ENCODE results near the gene DBF4B. TPM values are rescaled to one million over a fixed set of nuclear protein-coding genes. Genes with fewer than 3 reads are reported as not detected.

The DBF4B gene
- total and polyA plus RNA-seq, 4 donors, result 0.44 to 4.5 (median 1.0) TPM

- TF ChIP-seq FOXA2 (IDR thresholded peaks at IDR 0.05) (no peak), EGR1 (IDR thresholded peaks at IDR 0.05; ENCODE audit: low read depth in 2 of 2) (no peak), REST (IDR thresholded peaks at IDR 0.05) (no peak), RXRA (IDR thresholded peaks at IDR 0.05) (no peak), HNF4A (conservative IDR thresholded peaks at IDR 0.05) (no peak)
Measured at GRCh38 chr17:44707755-44708400, 587 bp upstream of the DBF4B start.

GRCh38 chr17:44719444-44719843 lies 11.0 kb downstream of the DBF4B start:
- no peaks in the 10 kb centered on the region for H3K4me1 ChIP-seq (ENCODE audit: control insufficient read depth in 4 of 4, insufficient read depth in 4 of 4, low read length in 3 of 4)
- H3K9me3 ChIP-seq (ENCODE audit: control insufficient read depth in 4 of 4, low read length in 3 of 4), result no peaks in the 10 kb centered on the region
- no peak for TF ChIP-seq NR2F2 (IDR thresholded peaks at IDR 0.05)
- TF ChIP-seq YY1 (IDR thresholded peaks at IDR 0.05), result no peak
- TF ChIP-seq HNF4A (conservative IDR thresholded peaks at IDR 0.05), result no peak
- TF ChIP-seq RXRA (IDR thresholded peaks at IDR 0.05), result no peak
- TF ChIP-seq, protein P1, sequence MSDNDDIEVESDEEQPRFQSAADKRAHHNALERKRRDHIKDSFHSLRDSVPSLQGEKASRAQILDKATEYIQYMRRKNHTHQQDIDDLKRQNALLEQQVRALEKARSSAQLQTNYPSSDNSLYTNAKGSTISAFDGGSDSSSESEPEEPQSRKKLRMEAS (IDR thresholded peaks at IDR 0.05), result no peak
- no peak for TF ChIP-seq RAD21 (IDR thresholded peaks at IDR 0.05)
- TF ChIP-seq CTCF (IDR thresholded peaks at IDR 0.05; ENCODE audit: low read depth, low read length, missing input control), result no peak
- TF ChIP-seq JUND (IDR thresholded peaks at IDR 0.05), result no peak
- TF ChIP-seq, protein P2, sequence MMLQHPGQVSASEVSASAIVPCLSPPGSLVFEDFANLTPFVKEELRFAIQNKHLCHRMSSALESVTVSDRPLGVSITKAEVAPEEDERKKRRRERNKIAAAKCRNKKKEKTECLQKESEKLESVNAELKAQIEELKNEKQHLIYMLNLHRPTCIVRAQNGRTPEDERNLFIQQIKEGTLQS (IDR thresholded peaks at IDR 0.05), result no peak
- TF ChIP-seq REST (IDR thresholded peaks at IDR 0.05), result no peak
- TF ChIP-seq TAF1 (conservative IDR thresholded peaks at IDR 0.05), result no peak
- TF ChIP-seq SP1 (IDR thresholded peaks at IDR 0.05), result no peak
- TF ChIP-seq ZBTB33 (IDR thresholded peaks at IDR 0.05), result no peak
- TF ChIP-seq HNF4G (IDR thresholded peaks at IDR 0.05), result no peak
- no peaks in the 10 kb centered on the region for H3K27me3 ChIP-seq (ENCODE audit: control insufficient read depth in 4 of 4, insufficient read depth in 4 of 4, low read length in 3 of 4)
- no peak overlapping the region for H3K9ac ChIP-seq (ENCODE audit: low read depth in 1 of 2, low read length in 2 of 2)
- DNase-seq (ENCODE audit: low spot score), result no peak
- H3K36me3 ChIP-seq (ENCODE audit: control insufficient read depth in 4 of 4, insufficient read depth in 3 of 4, low read depth in 1 of 4, low read length in 3 of 4), result no peaks in the 10 kb centered on the region
- H3K27ac ChIP-seq (ENCODE audit: low read depth in 1 of 2, low read length in 2 of 2), result no peak overlapping the region
- no peak overlapping the region for H3K4me3 ChIP-seq (ENCODE audit: low read depth in 1 of 3, low read length in 3 of 3)
- WGBS, result 94% methylated on average over 1 of the region's 1 CpG

More at GRCh38 chr17:44707755-44708400, 587 bp upstream of the DBF4B start:
- peak overlapping the region in 1 of 2 donors; percentile 32 for H3K27ac ChIP-seq (ENCODE audit: low read depth in 1 of 2, low read length in 2 of 2)
- H3K9ac ChIP-seq (ENCODE audit: low read depth in 1 of 2, low read length in 2 of 2), result peak overlapping the region in 1 of 2 donors; percentile 29
- H3K4me1 ChIP-seq (ENCODE audit: control insufficient read depth in 4 of 4, insufficient read depth in 4 of 4, low read length in 3 of 4), result peaks cover 5 to 18% (median 13%) of the 10 kb centered on the region in 4 donors
- no peaks in the 10 kb centered on the region for H3K36me3 ChIP-seq (ENCODE audit: control insufficient read depth in 4 of 4, insufficient read depth in 3 of 4, low read depth in 1 of 4, low read length in 3 of 4)
- no peaks in the 10 kb centered on the region for H3K27me3 ChIP-seq (ENCODE audit: control insufficient read depth in 4 of 4, insufficient read depth in 4 of 4, low read length in 3 of 4)
- H3K9me3 ChIP-seq (ENCODE audit: control insufficient read depth in 4 of 4, low read length in 3 of 4), result no peaks in the 10 kb centered on the region
- DNase-seq (ENCODE audit: low spot score), result no peak
- peak overlapping the region; percentile 74 to 96 (median 95) for H3K4me3 ChIP-seq (ENCODE audit: low read depth in 1 of 3, low read length in 3 of 3)
- WGBS, result 37% methylated on average over 4 of the region's 4 CpGs

Measured in liver (tissue), 9 donors.